CD4-positive, CD25-positive, alpha-beta regulatory T cell (primary cell): ENCODE measurements around the gene KRCC1. TPM values are rescaled to one million over a fixed set of nuclear protein-coding genes. Genes with fewer than 3 reads are reported as not detected.

Experiments
- ATAC-seq, 2 donors: fragments of 150-1000 bp; cut with Tn5 transposase; one replicate each; pipeline ENCODE4 v1.10.0; 2021; ENCODE audit warnings: low read depth in 2 of 2, moderate number of reproducible peaks in 2 of 2, moderate library complexity in 1 of 2
- DNase-seq, 3 donors: peaks; one replicate each; pipeline versions ENCODE4 v3.0.0 to v3.0.0-alpha.2; 2012 to 2022; ENCODE audit warnings: mixed read lengths in 1 of 3
- H3K27ac ChIP-seq: one replicate; pipeline ENCODE4 v1.7.0; 2013; ENCODE audit warnings: mild to moderate bottlenecking, low read length; ENCODE audit not compliant: insufficient read depth, poor library complexity, severe bottlenecking
- H3K27me3 ChIP-seq: one replicate; pipeline ENCODE4 v1.7.0; 2013; ENCODE audit warnings: low read length; ENCODE audit not compliant: control insufficient read depth, insufficient read depth
- H3K36me3 ChIP-seq: one replicate; pipeline ENCODE4 v1.7.0; 2013; ENCODE audit warnings: mild to moderate bottlenecking, low read length, moderate library complexity; ENCODE audit not compliant: control insufficient read depth, insufficient read depth
- H3K4me1 ChIP-seq: 2 replicates; pipeline ENCODE4 v1.7.0; 2013; ENCODE audit warnings: mild to moderate bottlenecking, low read length; ENCODE audit not compliant: insufficient read depth, control insufficient read depth, poor library complexity, severe bottlenecking
- H3K4me3 ChIP-seq: one replicate; pipeline ENCODE4 v1.7.0; 2013; ENCODE audit warnings: low read depth, mild to moderate bottlenecking, low read length, moderate library complexity
- H3K9me3 ChIP-seq, 2 experiments: 1 replicate in 1 of 2; 2 replicates in 1 of 2; pipeline ENCODE4 v1.7.0; 2013; ENCODE audit warnings: low read length in 2 of 2, mild to moderate bottlenecking in 1 of 2, moderate library complexity in 1 of 2; ENCODE audit not compliant: control insufficient read depth in 2 of 2
- H3K27ac Mint-ChIP-seq, 3 donors: one replicate each; pipeline ENCODE4 v1.8.0; 2020 to 2022; ENCODE audit warnings: mild to moderate bottlenecking in 3 of 3, mixed read lengths in 3 of 3, moderate library complexity in 2 of 3
- H3K27me3 Mint-ChIP-seq: one replicate; pipeline ENCODE4 v1.8.0; 2022; ENCODE audit warnings: mild to moderate bottlenecking, mixed read lengths
- H3K36me3 Mint-ChIP-seq: one replicate; pipeline ENCODE4 v1.8.0; 2020; ENCODE audit warnings: mixed read lengths
- H3K4me1 Mint-ChIP-seq, 4 donors: one replicate each; pipeline ENCODE4 v1.8.0; 2020 to 2022; ENCODE audit warnings: mixed read lengths in 4 of 4, mild to moderate bottlenecking in 1 of 4
- H3K4me3 Mint-ChIP-seq, 4 donors: one replicate each; pipeline ENCODE4 v1.8.0; 2020 to 2022; ENCODE audit warnings: mild to moderate bottlenecking in 4 of 4, mixed read lengths in 4 of 4, moderate library complexity in 3 of 4
- H3K9me3 Mint-ChIP-seq, 7 donors: one replicate each; pipeline ENCODE4 v1.8.0; 2020 to 2022; ENCODE audit warnings: mixed read lengths in 7 of 7, mild to moderate bottlenecking in 3 of 7, moderate library complexity in 2 of 7
- polyA plus RNA-seq, 4 donors: library from polyadenylated mRNA; unstranded; fragments of 300-500 nt; fragmentation: Illumina TruSeq; gene quantifications; one replicate each; pipeline ENCODE4 v1.2.3, GENCODE V29; 2021
- total RNA-seq: library from RNA; stranded (reverse); gene quantifications from one replicate; pipeline ENCODE4 v1.2.3, GENCODE V29; 2022

The KRCC1 gene
- total and polyA plus RNA-seq, 5 donors from 2014 or later = 11.8 to 41.9 (median 40.6) TPM

- Histone ChIP-seq H3K4me3 (no peak overlapping the region), H3K27me3 (peaks cover 2% of the 10 kb centered on the region), H3K27ac (no peak overlapping the region), H3K36me3 (no peaks in the 10 kb centered on the region), H3K4me1 (no peaks in the 10 kb centered on the region), H3K9me3 (no peaks in the 10 kb centered on the region)
- no peaks in the 10 kb centered on the region for H3K36me3 Mint-ChIP-seq
- no peak overlapping the region for H3K27ac Mint-ChIP-seq
- peaks cover 4% of the 10 kb centered on the region for H3K27me3 Mint-ChIP-seq
- H3K9me3 Mint-ChIP-seq = no peaks in the 10 kb centered on the region
- H3K4me1 Mint-ChIP-seq = peaks cover 0 to 14% (median 6%) of the 10 kb centered on the region in 4 donors
- no peak for ATAC-seq
- no peak for DNase-seq
- H3K4me3 Mint-ChIP-seq = no peak overlapping the region
Measured at GRCh38 chr2:88095022-88095421, 39.4 kb upstream of the KRCC1 start.

- no peak for DNase-seq
- Mint-ChIP-seq H3K9me3 (no peaks in the 10 kb centered on the region), H3K36me3 (no peaks in the 10 kb centered on the region), H3K27me3 (peaks cover 4% of the 10 kb centered on the region), H3K4me3 (no peak overlapping the region), H3K4me1 (peaks cover 0 to 18% (median 9%) of the 10 kb centered on the region in 4 donors), H3K27ac (no peak overlapping the region)
- Histone ChIP-seq H3K4me1 (no peaks in the 10 kb centered on the region), H3K27ac (no peak overlapping the region), H3K4me3 (no peak overlapping the region), H3K36me3 (no peaks in the 10 kb centered on the region), H3K9me3 (no peaks in the 10 kb centered on the region), H3K27me3 (peaks cover 2% of the 10 kb centered on the region)
- no peak for ATAC-seq
Measured at GRCh38 chr2:88092773-88093172, 37.2 kb upstream of the KRCC1 start.

- Histone ChIP-seq H3K4me1 (no peaks in the 10 kb centered on the region), H3K27me3 (peaks cover 2% of the 10 kb centered on the region), H3K4me3 (no peak overlapping the region), H3K36me3 (no peaks in the 10 kb centered on the region), H3K27ac (no peak overlapping the region), H3K9me3 (no peaks in the 10 kb centered on the region)
- DNase-seq (no peak), ATAC-seq (no peak)
- Mint-ChIP-seq H3K4me1 (peaks cover 0 to 18% (median 9%) of the 10 kb centered on the region in 4 donors), H3K4me3 (peak overlapping the region in 1 of 4 donors; percentile 84), H3K9me3 (no peaks in the 10 kb centered on the region), H3K27ac (no peak overlapping the region), H3K27me3 (peaks cover 4% of the 10 kb centered on the region), H3K36me3 (no peaks in the 10 kb centered on the region)
Measured at GRCh38 chr2:88091943-88092342, 36.4 kb upstream of the KRCC1 start.

GRCh38 chr2:88090446-88091283 is 35.1 kb upstream of the KRCC1 start:
- peak overlapping the region; percentile 11 to 68 (median 68) for H3K27ac Mint-ChIP-seq

GRCh38 chr2:88088999-88089398 is 33.4 kb upstream of the KRCC1 start:
- DNase-seq = no peak
- no peaks in the 10 kb centered on the region for H3K9me3 Mint-ChIP-seq
- peak overlapping the region in 1 of 3 donors; percentile 76 for H3K27ac Mint-ChIP-seq
- Histone ChIP-seq H3K4me1 (no peaks in the 10 kb centered on the region), H3K9me3 (no peaks in the 10 kb centered on the region), H3K36me3 (no peaks in the 10 kb centered on the region), H3K27me3 (no peaks in the 10 kb centered on the region), H3K27ac (no peak overlapping the region), H3K4me3 (no peak overlapping the region)
- no peaks in the 10 kb centered on the region for H3K27me3 Mint-ChIP-seq
- H3K36me3 Mint-ChIP-seq = no peaks in the 10 kb centered on the region
- ATAC-seq = no peak
- peaks cover 0 to 18% (median 9%) of the 10 kb centered on the region in 4 donors for H3K4me1 Mint-ChIP-seq
- H3K4me3 Mint-ChIP-seq = no peak overlapping the region

More at GRCh38 chr2:88090446-88091283, 35.1 kb upstream of the KRCC1 start:
- peak in 1 of 2 donors; percentile 20 for ATAC-seq
- Mint-ChIP-seq H3K4me3 (peak overlapping the region in 1 of 4 donors; percentile 62), H3K4me1 (peaks cover 0 to 18% (median 9%) of the 10 kb centered on the region in 4 donors), H3K36me3 (no peaks in the 10 kb centered on the region), H3K9me3 (no peaks in the 10 kb centered on the region), H3K27me3 (no peaks in the 10 kb centered on the region)
- no peaks in the 10 kb centered on the region for H3K36me3 ChIP-seq
- no peaks in the 10 kb centered on the region for H3K27me3 ChIP-seq
- no peak for DNase-seq
- no peak overlapping the region for H3K27ac ChIP-seq
- no peaks in the 10 kb centered on the region for H3K4me1 ChIP-seq
- no peak overlapping the region for H3K4me3 ChIP-seq
- no peaks in the 10 kb centered on the region for H3K9me3 ChIP-seq

- no peak overlapping the region for H3K27ac Mint-ChIP-seq
- H3K4me3 Mint-ChIP-seq = no peak overlapping the region
- no peaks in the 10 kb centered on the region for H3K36me3 Mint-ChIP-seq
- no peaks in the 10 kb centered on the region for H3K27me3 ChIP-seq
- no peaks in the 10 kb centered on the region for H3K4me1 ChIP-seq
- no peaks in the 10 kb centered on the region for H3K36me3 ChIP-seq
- no peaks in the 10 kb centered on the region for H3K9me3 ChIP-seq
- no peak overlapping the region for H3K4me3 ChIP-seq
- DNase-seq (no peak), ATAC-seq (no peak)
- peaks cover 0 to 18% (median 9%) of the 10 kb centered on the region in 4 donors for H3K4me1 Mint-ChIP-seq
- no peak overlapping the region for H3K27ac ChIP-seq
- no peaks in the 10 kb centered on the region for H3K27me3 Mint-ChIP-seq
- no peaks in the 10 kb centered on the region for H3K9me3 Mint-ChIP-seq
Measured at GRCh38 chr2:88087763-88088162, 32.2 kb upstream of the KRCC1 start.

GRCh38 chr2:88087073-88087472 is 31.5 kb upstream of the KRCC1 start:
- H3K27ac Mint-ChIP-seq = peak overlapping the region in 1 of 3 donors; percentile 81
- no peak for DNase-seq
- H3K4me1 Mint-ChIP-seq = peaks cover 0 to 18% (median 9%) of the 10 kb centered on the region in 4 donors
- no peak for ATAC-seq
- H3K36me3 Mint-ChIP-seq = no peaks in the 10 kb centered on the region
- no peaks in the 10 kb centered on the region for H3K4me1 ChIP-seq
- H3K27me3 ChIP-seq = no peaks in the 10 kb centered on the region
- no peak overlapping the region for H3K27ac ChIP-seq
- H3K36me3 ChIP-seq = no peaks in the 10 kb centered on the region
- no peaks in the 10 kb centered on the region for H3K27me3 Mint-ChIP-seq
- H3K4me3 Mint-ChIP-seq = no peak overlapping the region
- H3K9me3 Mint-ChIP-seq = no peaks in the 10 kb centered on the region
- H3K9me3 ChIP-seq = no peaks in the 10 kb centered on the region
- H3K4me3 ChIP-seq = no peak overlapping the region

- H3K36me3 Mint-ChIP-seq = no peaks in the 10 kb centered on the region
- Histone ChIP-seq H3K9me3 (no peaks in the 10 kb centered on the region), H3K27me3 (no peaks in the 10 kb centered on the region), H3K4me3 (no peak overlapping the region), H3K36me3 (no peaks in the 10 kb centered on the region), H3K4me1 (no peaks in the 10 kb centered on the region), H3K27ac (no peak overlapping the region)
- no peak overlapping the region for H3K27ac Mint-ChIP-seq
- DNase-seq = no peak
- no peak overlapping the region for H3K4me3 Mint-ChIP-seq
- no peak for ATAC-seq
- H3K9me3 Mint-ChIP-seq = no peaks in the 10 kb centered on the region
- H3K27me3 Mint-ChIP-seq = no peaks in the 10 kb centered on the region
- peaks cover 0 to 18% (median 9%) of the 10 kb centered on the region in 4 donors for H3K4me1 Mint-ChIP-seq
Measured at GRCh38 chr2:88086401-88086800, 30.8 kb upstream of the KRCC1 start.
